AG04449 (cell line): Measurements from ENCODE around the gene SLC22A5.

ENCODE experiments used
- CTCF ChIA-PET: fragments of 350-600 bp; formaldehyde crosslinking; extraction: SDS; loops from one replicate; lab custom pipeline; 2021; ENCODE audit warnings: antibody characterized with exemption; lab: Yijun Ruan, JAX
- POLR2A ChIA-PET: fragments of 400-600, 350-600 bp; formaldehyde crosslinking; extraction: SDS; loops from one replicate; lab custom pipeline; 2020; ENCODE audit warnings: antibody characterized with exemption, inconsistent platforms; lab: Yijun Ruan, JAX
- DNase-seq: peaks from one replicate; pipeline ENCODE4 v3.0.0-alpha.2; 2010; ENCODE audit warnings: low read depth, low spot score
- H3K4me3 ChIP-seq: 2 replicates; pipeline ENCODE4 v1.5.1; 2011; ENCODE audit warnings: low read depth, mild to moderate bottlenecking, control low read depth, low read length
- CTCF ChIP-seq: IDR thresholded peaks from one replicate; pipeline ENCODE4 v1.5.1; 2011; ENCODE audit warnings: mild to moderate bottlenecking, moderate library complexity, low read length, control low read depth, inconsistent platforms; ENCODE audit not compliant: insufficient read depth; ENCODE audit errors: missing control alignments

SLC22A5 gene

GRCh38 chr5:132407970-132408369 lies 38.5 kb downstream of the SLC22A5 start:
- H3K4me3 ChIP-seq, result no peak overlapping the region
- DNase-seq, result no peak
- POLR2A ChIA-PET, result interaction anchor here (0.8 kb wide), 1 partner anchor 83 kb away, joined by 3 read pairs; the partner anchor contains the start of gene IRF1
- no peak for TF ChIP-seq CTCF
- CTCF ChIA-PET, result interaction anchor here (1.3 to 4.6 kb wide), 7 partner anchors 11 to 97 kb away, joined by 3 to 48 read pairs (median 7); no protein-coding TSS in a partner anchor

- no peak for DNase-seq
- ChIA-PET CTCF (interaction anchor here (1.3 to 4.6 kb wide), 5 partner anchors 11 to 90 kb away, joined by 3 to 48 read pairs (median 6); no protein-coding TSS in a partner anchor), POLR2A (no interaction called here)
- no peak overlapping the region for H3K4me3 ChIP-seq
- no peak for TF ChIP-seq CTCF
These were observed 38.9 kb downstream of the SLC22A5 start for GRCh38 chr5:132408456-132408855.

GRCh38 chr5:132408965-132409364 lies 39.5 kb downstream of the SLC22A5 start:
- H3K4me3 ChIP-seq, result no peak overlapping the region
- no peak for DNase-seq
- no peak for TF ChIP-seq CTCF
- POLR2A ChIA-PET, result no interaction called here
- CTCF ChIA-PET, result interaction anchor here (0.9 to 4.6 kb wide), 7 partner anchors 10 to 90 kb away, joined by 3 to 48 read pairs (median 6); no protein-coding TSS in a partner anchor

GRCh38 chr5:132410451-132411303 lies 41.2 kb downstream of the SLC22A5 start:
- no peak for DNase-seq
- peak; percentile 65 for TF ChIP-seq CTCF
- ChIA-PET POLR2A (interaction anchor here (1.7 kb wide), 1 partner anchor 80 kb away, joined by 14 read pairs; the partner anchor contains the start of gene IRF1), CTCF (interaction anchor here (0.6 to 4.6 kb wide), 21 partner anchors 10 to 409 kb away, joined by 3 to 48 read pairs (median 4); no protein-coding TSS in a partner anchor)
- H3K4me3 ChIP-seq, result peak overlapping the region; percentile 69

GRCh38 chr5:132411304-132412013 lies 41.9 kb downstream of the SLC22A5 start:
- TF ChIP-seq CTCF, result no peak
- CTCF ChIA-PET, result interaction anchor here (0.7 to 4.6 kb wide), 18 partner anchors 9 to 408 kb away, joined by 3 to 48 read pairs (median 4); no protein-coding TSS in a partner anchor
- POLR2A ChIA-PET, result interaction anchor here (1.7 kb wide), 1 partner anchor 80 kb away, joined by 14 read pairs; the partner anchor contains the start of gene IRF1
- H3K4me3 ChIP-seq, result peak overlapping the region; percentile 69
- DNase-seq, result no peak
